BLaER1 treated with 17β-estradiol and CSF1 and Interleukin-3, amounts not matched to agents 10 nM and 100 nM (cell line): ENCODE data around the gene EXOC6.

Experiments used
- H3K27ac ChIP-seq, 11 experiments: shearing (Covaris generic); formaldehyde crosslinking; 2 replicates each; pipeline ENCODE4 v1.8.1; 2022
- H3K27me3 ChIP-seq, 11 experiments: shearing (Covaris generic); formaldehyde crosslinking; 2 replicates each; pipeline ENCODE4 v1.8.1; 2022
- H3K36me3 ChIP-seq, 11 experiments: shearing (Covaris generic); formaldehyde crosslinking; 2 replicates each; pipeline ENCODE4 v1.8.1; 2022
- H3K4me1 ChIP-seq, 10 experiments: shearing (Covaris generic); formaldehyde crosslinking; 2 replicates each; pipeline ENCODE4 v1.8.1; 2022
- H3K4me2 ChIP-seq, 11 experiments: shearing (Covaris generic); formaldehyde crosslinking; 2 replicates each; pipeline ENCODE4 v1.8.1; 2022
- H3K4me3 ChIP-seq, 10 experiments: shearing (Covaris generic); formaldehyde crosslinking; 2 replicates each; pipeline ENCODE4 v1.8.1; 2022
- H3K9ac ChIP-seq, 11 experiments: shearing (Covaris generic); formaldehyde crosslinking; 2 replicates each; pipeline ENCODE4 v1.8.1; 2022
- H3K9me3 ChIP-seq, 11 experiments: shearing (Covaris generic); formaldehyde crosslinking; replicated peaks in 1 of 11; 2 replicates each; pipeline ENCODE4 v1.8.1; 2022
- H4K20me1 ChIP-seq, 11 experiments: shearing (Covaris generic); formaldehyde crosslinking; 2 replicates each; pipeline ENCODE4 v1.8.1; 2022
- Cebpa-rat ChIP-seq, 11 experiments: shearing (Covaris generic); IDR thresholded peaks; 2 replicates each; pipeline ENCODE4 v1.8.1; 2022

EXOC6 gene

DNA sequence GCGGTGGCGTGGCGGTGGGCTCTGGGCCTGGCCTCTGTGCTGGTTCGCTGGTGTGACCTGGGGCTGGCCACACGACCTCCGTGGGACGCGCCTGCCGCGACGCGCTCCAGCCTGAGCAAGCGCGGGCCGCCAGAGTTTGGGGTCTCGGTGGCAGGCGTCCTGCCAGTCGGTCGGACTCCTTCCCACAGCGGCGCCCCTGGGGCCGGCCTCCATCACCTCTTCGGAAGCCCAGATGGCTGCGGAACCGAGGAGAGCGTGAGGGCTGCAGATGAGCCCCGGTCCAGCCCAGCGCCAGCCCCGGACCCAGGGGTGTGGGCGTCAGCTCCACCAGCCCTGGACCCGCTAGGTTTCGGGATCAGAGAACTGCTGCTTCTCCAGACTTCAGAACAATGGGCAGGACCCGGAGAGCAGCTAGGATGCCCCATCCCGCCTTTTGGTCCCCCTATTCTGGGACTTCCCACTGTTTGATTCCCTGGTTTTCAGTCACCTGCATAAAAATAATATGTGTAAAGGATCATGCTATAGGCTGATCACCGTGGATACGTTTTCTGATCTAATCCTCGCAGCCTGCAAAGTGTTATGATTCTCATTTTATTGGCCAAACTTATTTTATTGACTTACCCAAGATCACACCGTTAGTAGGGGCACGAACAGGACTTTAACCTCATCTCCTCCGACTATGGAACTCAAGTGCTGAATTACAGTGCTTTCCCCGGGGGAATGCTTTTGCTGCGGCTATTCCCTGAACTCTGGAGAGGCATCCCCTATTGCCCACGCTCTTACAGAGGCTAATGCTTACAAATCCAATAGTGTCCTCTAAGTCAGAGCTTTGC is 215.0 kb downstream of the EXOC6 start:
- Histone ChIP-seq H3K27me3 (peaks cover 32 to 41% (median 34%) of the 10 kb centered on the region in 11 experiments), H3K4me3 (no peak overlapping the region), H3K9me3 (peaks cover 38 to 48% (median 46%) of the 10 kb centered on the region in 11 experiments)

DNA sequence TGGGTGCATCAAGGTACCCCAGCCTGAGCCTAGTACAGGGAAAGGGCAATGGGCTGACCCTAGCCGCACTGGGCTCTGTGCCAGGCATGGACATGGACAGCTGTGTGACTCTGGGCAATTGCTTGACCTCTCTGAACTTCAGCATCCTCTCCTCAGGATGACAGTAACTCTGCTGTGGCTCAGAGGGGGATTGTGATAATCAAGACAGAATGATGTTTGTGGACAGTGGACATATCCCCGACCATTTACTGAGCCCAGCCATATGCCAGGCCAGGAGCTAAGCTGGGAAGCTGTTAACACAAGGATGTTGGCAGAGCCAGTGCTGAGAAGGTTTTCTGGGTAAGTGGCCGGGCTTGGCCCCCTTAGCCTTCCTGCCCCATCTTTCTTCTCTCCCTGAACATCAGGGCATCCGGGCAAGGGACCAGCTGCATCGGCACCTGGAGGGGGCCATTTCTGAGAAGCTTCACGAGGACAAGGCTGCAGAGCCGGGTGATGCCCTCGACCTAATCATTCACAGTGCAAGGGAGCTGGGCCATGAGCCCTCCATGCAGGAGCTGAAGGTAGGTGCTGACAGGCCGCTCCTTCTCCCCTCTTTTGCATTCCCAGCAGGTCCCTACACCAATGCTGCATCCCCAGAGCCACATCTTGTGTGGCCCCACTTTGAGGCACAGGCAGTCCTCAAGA is 215.8 kb downstream of the EXOC6 start:
- Histone ChIP-seq H3K9me3 (peaks cover 38 to 45% (median 41%) of the 10 kb centered on the region in 11 experiments), H3K4me2 (no peak overlapping the region), H3K27me3 (peaks cover 40 to 48% (median 42%) of the 10 kb centered on the region in 11 experiments), H3K36me3 (peaks cover 31 to 41% (median 38%) of the 10 kb centered on the region in 11 experiments), H4K20me1 (peaks cover 0 to 30% (median 4%) of the 10 kb centered on the region in 11 experiments; a peak in 11 of 22 replicates), H3K9ac (no peak overlapping the region), H3K4me1 (peaks cover 0 to 6% (median 5%) of the 10 kb centered on the region in 10 experiments; a peak in 6 of 20 replicates), H3K27ac (no peak overlapping the region), H3K4me3 (no peak overlapping the region)
- TF ChIP-seq Cebpa-rat (IDR thresholded peaks at IDR 0.05): no peak

More for the DNA sequence above, 215.0 kb downstream of the EXOC6 start:
- Histone ChIP-seq H3K36me3 (peaks cover 37 to 46% (median 43%) of the 10 kb centered on the region in 11 experiments), H3K9ac (no peak overlapping the region), H3K27ac (no peak overlapping the region), H4K20me1 (peaks cover 0 to 22% (median 3%) of the 10 kb centered on the region in 11 experiments; a peak in 10 of 22 replicates), H3K4me1 (peaks cover 0 to 5% (median 3%) of the 10 kb centered on the region in 10 experiments; a peak in 6 of 20 replicates), H3K4me2 (no peak overlapping the region)
- TF ChIP-seq Cebpa-rat (IDR thresholded peaks at IDR 0.05): no peak

DNA sequence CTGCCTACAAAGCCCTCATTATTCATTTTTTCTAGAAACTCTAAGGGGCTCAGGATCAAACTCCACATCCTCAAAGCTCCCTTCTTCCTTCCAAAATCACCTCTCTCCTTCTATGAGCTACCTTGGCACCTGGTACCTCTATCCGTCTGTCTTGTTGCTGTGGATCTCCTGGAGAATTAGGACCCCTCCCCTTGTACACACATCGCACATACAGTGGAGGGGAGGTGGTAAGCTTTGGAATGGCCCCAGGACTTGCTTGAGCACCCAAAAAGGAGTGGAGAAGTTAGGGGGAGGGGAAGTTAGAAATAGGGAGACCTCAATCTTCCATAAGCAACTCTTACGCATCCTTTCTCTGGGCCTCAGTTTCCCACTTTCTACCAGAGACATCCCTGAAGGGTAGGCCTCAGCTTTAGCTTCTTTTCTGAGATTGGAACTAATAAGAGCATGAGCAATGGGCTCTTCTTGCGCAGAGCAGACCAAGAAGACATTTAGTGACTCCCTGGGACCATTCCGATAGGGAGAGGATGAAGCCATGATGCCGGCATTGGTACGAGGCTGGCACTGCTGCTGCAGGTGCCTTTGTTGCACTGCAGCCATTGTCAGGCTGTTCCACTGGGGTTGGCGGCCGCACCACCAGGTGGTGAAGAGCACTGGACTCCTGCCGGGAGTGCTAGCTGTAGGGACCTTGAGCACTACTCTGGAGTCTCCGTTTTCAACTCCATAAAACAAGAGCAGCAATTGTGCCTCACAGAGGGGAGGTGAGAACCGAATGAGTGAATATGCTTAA is 216.7 kb downstream of the EXOC6 start:
- Histone ChIP-seq H3K4me1 (peaks cover 0 to 6% (median 5%) of the 10 kb centered on the region in 10 experiments; a peak in 6 of 20 replicates), H3K9ac (no peak overlapping the region), H3K4me2 (no peak overlapping the region), H3K27ac (no peak overlapping the region), H4K20me1 (peaks cover 0 to 39% (median 5%) of the 10 kb centered on the region in 11 experiments; a peak in 11 of 22 replicates), H3K4me3 (no peak overlapping the region), H3K36me3 (peaks cover 21 to 31% (median 29%) of the 10 kb centered on the region in 11 experiments), H3K27me3 (peaks cover 49 to 58% (median 51%) of the 10 kb centered on the region in 11 experiments), H3K9me3 (peaks cover 30 to 36% (median 32%) of the 10 kb centered on the region in 11 experiments)
- no peak for TF ChIP-seq Cebpa-rat (IDR thresholded peaks at IDR 0.05)

DNA sequence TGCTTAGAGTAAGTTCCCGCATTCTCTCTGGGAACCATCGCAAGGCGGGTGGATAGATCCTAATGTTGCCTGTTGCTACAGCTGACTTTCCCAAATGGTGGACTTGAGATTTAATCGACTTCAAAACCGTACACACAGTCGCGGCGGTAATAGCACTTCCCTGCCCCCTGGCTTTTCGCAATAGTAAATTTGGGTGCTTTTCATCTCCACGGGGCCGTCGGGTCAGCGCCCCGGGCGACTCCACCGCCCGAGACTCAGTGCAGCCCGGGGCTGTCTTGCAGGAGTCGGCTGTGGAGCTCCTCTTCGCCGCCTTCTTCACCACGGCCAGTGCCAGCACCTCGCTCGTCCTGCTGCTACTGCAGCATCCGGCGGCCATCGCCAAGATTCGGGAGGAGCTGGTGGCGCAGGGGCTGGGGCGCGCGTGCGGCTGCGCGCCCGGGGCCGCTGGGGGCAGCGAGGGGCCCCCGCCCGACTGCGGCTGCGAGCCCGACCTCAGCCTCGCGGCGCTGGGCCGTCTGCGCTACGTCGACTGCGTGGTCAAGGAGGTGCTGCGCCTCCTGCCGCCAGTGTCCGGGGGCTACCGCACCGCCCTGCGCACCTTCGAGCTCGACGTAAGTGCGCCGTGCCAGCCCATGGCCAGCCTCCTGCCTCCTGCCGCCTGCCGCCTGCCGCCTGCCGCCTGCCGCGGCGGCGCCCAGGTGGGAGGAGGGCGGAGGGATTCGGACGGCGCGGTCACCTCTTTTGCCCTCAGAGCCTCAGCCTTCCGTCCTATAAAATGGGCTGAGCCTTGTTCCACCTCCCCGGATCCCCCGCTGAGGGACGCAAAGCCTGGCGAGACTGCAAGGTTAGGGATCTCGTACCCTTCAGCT is 217.6 kb downstream of the EXOC6 start:
- H3K4me1 ChIP-seq: peaks cover 0 to 6% (median 5%) of the 10 kb centered on the region in 10 experiments; a peak in 6 of 20 replicates
- no peak for TF ChIP-seq Cebpa-rat (IDR thresholded peaks at IDR 0.05)
- H3K36me3 ChIP-seq: peaks cover 13 to 23% (median 20%) of the 10 kb centered on the region in 11 experiments; a peak in 21 of 22 replicates
- H3K4me3 ChIP-seq: no peak overlapping the region
- no peak overlapping the region for H3K4me2 ChIP-seq
- no peak overlapping the region for H3K27ac ChIP-seq
- H3K9ac ChIP-seq: no peak overlapping the region
- peaks cover 22 to 28% (median 24%) of the 10 kb centered on the region in 11 experiments for H3K9me3 ChIP-seq
- H4K20me1 ChIP-seq: peaks cover 0 to 47% (median 9%) of the 10 kb centered on the region in 11 experiments; a peak in 12 of 22 replicates
- H3K27me3 ChIP-seq: peaks cover 57 to 66% (median 60%) of the 10 kb centered on the region in 11 experiments

DNA sequence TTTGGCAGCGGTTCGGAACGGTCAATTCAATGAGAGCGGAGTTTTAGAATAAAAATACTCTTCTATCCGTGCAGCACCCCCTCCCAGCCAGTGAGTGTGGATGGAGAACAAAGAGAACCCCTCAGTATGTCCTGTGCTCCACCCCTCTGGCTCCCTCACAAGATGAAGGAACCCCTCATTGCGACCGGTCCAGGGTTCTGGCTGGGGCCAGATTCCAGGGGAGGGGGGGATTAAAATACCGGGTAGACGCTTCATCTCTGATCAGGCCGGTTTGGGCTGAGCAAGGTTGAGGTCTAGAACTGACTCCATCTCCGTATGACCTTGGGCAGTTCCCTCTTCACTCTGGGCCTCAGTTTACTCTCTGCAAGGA is 218.2 kb downstream of the EXOC6 start:
- Histone ChIP-seq H3K4me1 (peaks cover 0 to 6% (median 5%) of the 10 kb centered on the region in 10 experiments; a peak in 6 of 20 replicates), H3K27ac (no peak overlapping the region), H3K9me3 (peaks cover 15 to 21% (median 17%) of the 10 kb centered on the region in 11 experiments), H4K20me1 (peaks cover 0 to 50% (median 9%) of the 10 kb centered on the region in 11 experiments; a peak in 12 of 22 replicates), H3K27me3 (peaks cover 62 to 72% (median 65%) of the 10 kb centered on the region in 11 experiments), H3K36me3 (peaks cover 7 to 17% (median 14%) of the 10 kb centered on the region in 11 experiments; a peak in 20 of 22 replicates), H3K9ac (no peak overlapping the region), H3K4me3 (no peak overlapping the region), H3K4me2 (no peak overlapping the region)
- TF ChIP-seq Cebpa-rat (IDR thresholded peaks at IDR 0.05): no peak

DNA sequence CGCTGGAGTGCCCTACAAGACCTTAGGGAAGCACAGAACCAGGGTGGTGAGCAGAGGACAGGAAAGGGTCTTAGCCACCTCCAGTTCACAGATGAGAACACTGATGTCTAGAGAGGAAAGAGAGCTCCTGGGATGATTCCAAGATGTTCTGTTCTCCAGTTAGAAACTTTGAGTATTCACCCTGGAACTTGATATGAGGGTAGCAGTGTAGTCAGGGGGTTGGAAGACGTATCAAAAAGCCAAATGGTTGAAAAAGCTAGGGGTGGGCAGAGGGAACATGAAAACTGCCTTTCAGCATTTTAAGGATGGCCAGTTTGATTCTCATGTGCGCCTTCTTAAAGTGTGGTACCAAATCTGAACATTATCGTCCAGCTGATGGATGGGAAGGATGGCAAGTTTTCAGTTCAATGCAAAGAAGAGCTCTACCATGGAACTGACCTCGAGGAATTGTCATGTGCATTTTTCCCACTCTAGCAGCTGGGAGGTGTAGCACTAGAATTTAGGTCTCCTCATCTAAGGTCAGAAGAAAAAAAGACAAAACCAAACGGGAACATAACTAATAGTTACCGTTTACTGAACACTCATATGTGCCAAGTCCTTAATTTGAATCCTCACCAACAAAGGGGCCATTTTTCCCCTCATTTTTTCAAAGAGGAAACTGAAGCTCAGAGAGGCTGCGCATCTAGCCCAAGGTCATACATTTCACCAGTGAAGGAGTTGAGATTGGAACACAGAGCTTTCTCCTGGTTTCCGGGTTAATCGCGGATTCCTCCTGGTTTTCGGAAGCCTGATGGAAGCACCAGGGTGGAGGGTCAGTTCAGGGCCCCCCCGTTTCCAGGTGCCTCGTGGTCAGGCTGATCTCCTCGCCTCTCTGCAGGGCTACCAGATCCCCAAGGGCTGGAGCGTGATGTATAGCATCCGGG is 219.4 kb downstream of the EXOC6 start:
- Histone ChIP-seq H4K20me1 (peaks cover 0 to 60% (median 20%) of the 10 kb centered on the region in 11 experiments; a peak in 15 of 22 replicates), H3K4me2 (peak overlapping the region; percentile 14 to 57 (median 40); a peak in 18 of 22 replicates), H3K36me3 (peaks cover 0 to 5% (median 2%) of the 10 kb centered on the region in 11 experiments; a peak in 11 of 22 replicates), H3K9me3 (peaks cover 4 to 10% (median 6%) of the 10 kb centered on the region in 11 experiments), H3K27me3 (peaks cover 74 to 84% (median 77%) of the 10 kb centered on the region in 11 experiments), H3K9ac (no peak overlapping the region), H3K4me1 (peaks cover 0 to 11% (median 6%) of the 10 kb centered on the region in 10 experiments; a peak in 9 of 20 replicates), H3K27ac (no peak overlapping the region), H3K4me3 (peak overlapping the region in 4 of 10 experiments; percentile 14 to 44 (median 32); a peak in 5 of 20 replicates)
- no peak for TF ChIP-seq Cebpa-rat (IDR thresholded peaks at IDR 0.05)
